AG04450 (cell line): ENCODE results near the gene EVX1. TPM values are rescaled to one million over a fixed set of nuclear protein-coding genes. Genes with fewer than 3 reads are reported as not detected.

Experiments used
- CTCF ChIA-PET: fragments of 300-600, 350-600 bp; formaldehyde crosslinking; extraction: SDS; loops from one replicate; lab custom pipeline; 2022; ENCODE audit warnings: antibody characterized with exemption, inconsistent platforms; lab: Charles Lee
- POLR2A ChIA-PET: fragments of 350-600 bp; formaldehyde crosslinking; extraction: SDS; loops from one replicate; lab custom pipeline; 2021; ENCODE audit warnings: antibody characterized with exemption, inconsistent platforms; lab: Yijun Ruan, JAX
- DNase-seq: peaks from one replicate; pipeline ENCODE4 v3.0.0-alpha.2; 2011; ENCODE audit warnings: low read depth, low spot score
- H3K27ac ChIP-seq: one replicate; pipeline ENCODE4 v1.5.1; 2012; ENCODE audit warnings: low read depth, low read length, control low read depth
- H3K27me3 ChIP-seq: one replicate; pipeline ENCODE4 v1.6.0; 2012; ENCODE audit warnings: low read length; ENCODE audit not compliant: control insufficient read depth, insufficient read depth
- H3K4me3 ChIP-seq: 2 replicates; pipeline ENCODE4 v1.5.1; 2011; ENCODE audit warnings: mild to moderate bottlenecking, low read depth, low read length, control low read depth
- H3K9me3 ChIP-seq: 2 replicates; pipeline ENCODE4 v1.5.1; 2012; ENCODE audit warnings: low read length; ENCODE audit not compliant: control insufficient read depth, insufficient read depth
- CTCF ChIP-seq: IDR thresholded peaks from 2 replicates; pipeline ENCODE4 v1.5.1; 2011; ENCODE audit warnings: low read depth, low read length, control low read depth, inconsistent platforms
- polyA plus RNA-seq: library from polyadenylated mRNA; depleted of rRNA; stranded (reverse); fragments of >200 nt; gene quantifications from 2 replicates; pipeline ENCODE4 v1.2.3, GENCODE V29; 2011

EVX1 gene
- polyA plus RNA-seq, 1 experiment = not detected

- H3K9me3 ChIP-seq = peaks cover 9% of the 10 kb centered on the region; the same call in 1 of the 2 replicates
- no peak for TF ChIP-seq CTCF
Measured at GRCh38 chr7:27199849-27200760, 42.5 kb upstream of the EVX1 start, which contains the start of gene HOXA13. Gene HOXA13, minus strand, starts transcription at chr7:27200091. Its CDS starts 14 bp downstream, at chr7:27200077.

GRCh38 chr7:27200761-27201579, 41.6 kb upstream of the EVX1 start:
- Histone ChIP-seq H3K27ac (no peak overlapping the region), H3K27me3 (peaks cover 88% of the 10 kb centered on the region), H3K9me3 (peaks cover 15% of the 10 kb centered on the region; the same call in 1 of the 2 replicates), H3K4me3 (no peak overlapping the region)
- TF ChIP-seq CTCF = no peak
- DNase-seq = no peak
- ChIA-PET CTCF (interaction anchor here (1.1 to 1.9 kb wide), 2 partner anchors 22 to 376 kb away, joined by 3 to 4 read pairs; no protein-coding TSS in a partner anchor), POLR2A (no interaction called here)

More at GRCh38 chr7:27199849-27200760, 42.5 kb upstream of the EVX1 start, which contains the start of gene HOXA13:
- Histone ChIP-seq H3K4me3 (no peak within 1 kb of the TSS), H3K27ac (no peak within 1 kb of the TSS), H3K27me3 (peaks cover 84% of the 10 kb centered on the region)
- no peak for DNase-seq
- ChIA-PET CTCF (interaction anchor here (1.4 kb wide), 1 partner anchor 721 kb away, joined by 5 read pairs; no protein-coding TSS in a partner anchor), POLR2A (no interaction called here)

- ChIA-PET CTCF (interaction anchor here (0.5 to 1.9 kb wide), 4 partner anchors 22 to 1041 kb away, joined by 3 to 5 read pairs (median 4); no protein-coding TSS in a partner anchor), POLR2A (no interaction called here)
- TF ChIP-seq CTCF = no peak
- no peak overlapping the region for H3K27ac ChIP-seq
- peaks cover 15% of the 10 kb centered on the region; the same call in 1 of the 2 replicates for H3K9me3 ChIP-seq
- H3K27me3 ChIP-seq = peaks cover 93% of the 10 kb centered on the region
- no peak overlapping the region for H3K4me3 ChIP-seq
- no peak for DNase-seq
Measured at GRCh38 chr7:27201580-27202017, 41.0 kb upstream of the EVX1 start.

GRCh38 chr7:27202018-27202861, 40.4 kb upstream of the EVX1 start:
- no peak for TF ChIP-seq CTCF
- no peak overlapping the region for H3K4me3 ChIP-seq
- ChIA-PET POLR2A (no interaction called here), CTCF (interaction anchor here (0.5 to 1.9 kb wide), 5 partner anchors 23 to 1041 kb away, joined by 3 to 5 read pairs (median 3); no protein-coding TSS in a partner anchor)
- H3K27ac ChIP-seq = no peak overlapping the region
- peaks cover 93% of the 10 kb centered on the region for H3K27me3 ChIP-seq
- H3K9me3 ChIP-seq = peaks cover 15% of the 10 kb centered on the region; the same call in 1 of the 2 replicates
- no peak for DNase-seq
